ENCODE measurements around the gene RAI14. TPM values are rescaled to one million over a fixed set of nuclear protein-coding genes. Genes with fewer than 3 reads are reported as not detected.

The RAI14 gene
- total RNA-seq = 149 and 192 TPM in 2 replicates

DNA sequence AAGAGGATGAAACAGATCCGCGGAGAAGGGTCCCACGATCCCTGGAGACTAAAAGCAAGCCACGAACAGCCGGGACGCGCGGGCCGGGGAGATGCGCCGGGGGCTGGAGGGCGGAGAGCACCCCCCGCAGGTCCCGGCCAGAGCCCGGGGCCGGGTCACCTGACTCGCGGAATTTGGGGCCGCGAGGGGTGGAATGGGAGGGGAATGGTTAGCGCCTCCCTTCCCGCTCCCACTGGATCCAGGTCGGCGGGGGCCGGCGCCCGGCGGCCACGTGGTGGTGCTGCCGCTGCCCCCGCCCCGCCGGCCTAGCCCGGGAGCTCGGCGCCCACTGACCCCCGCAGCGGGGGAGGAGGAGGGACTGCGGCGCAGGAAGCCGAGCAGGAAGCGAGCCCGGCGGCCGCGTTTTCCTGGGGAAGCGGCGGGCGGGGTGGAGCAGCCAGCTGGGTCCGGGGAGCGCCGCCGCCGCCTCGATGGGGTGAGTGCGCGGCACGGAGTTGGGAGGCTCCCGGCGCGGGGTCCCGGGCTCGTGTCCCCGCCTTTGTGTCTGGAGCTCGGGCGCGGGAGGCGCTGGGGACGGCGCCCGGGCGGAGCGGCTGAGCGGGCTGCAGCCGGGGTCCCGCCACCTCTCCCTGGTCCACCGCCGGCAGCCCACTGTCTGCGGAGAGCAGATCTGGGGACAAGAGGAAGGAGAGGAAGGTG is at the start of gene RAI14:
Gene RAI14 (plus strand): TSS at position 328 of the 699 bp plus-strand sequence. CDS start 30,592 bp downstream, outside the sequence.
- peak; percentile 80 to 95 for DNase-seq (ENCODE audit: low read depth in 2 of 2)

DNA sequence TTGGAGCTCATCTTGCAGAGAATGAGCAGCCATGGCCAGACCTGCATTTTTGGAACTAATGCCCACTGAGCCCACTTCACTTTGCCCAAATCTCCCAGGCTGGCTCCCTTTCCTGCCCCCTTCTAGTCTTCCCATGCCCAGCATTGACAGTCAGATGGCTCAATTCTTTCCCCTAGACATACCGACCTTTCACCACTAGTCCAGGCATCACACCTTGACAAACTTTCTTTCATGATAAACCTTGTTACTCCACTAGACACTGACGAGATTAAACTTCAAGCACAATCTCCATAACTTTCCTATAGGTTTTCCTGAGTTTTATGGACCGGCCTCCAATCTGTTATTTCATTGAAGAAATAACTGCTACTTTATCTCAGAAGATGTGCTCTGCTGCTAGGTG is 47.8 kb upstream of the RAI14 start:
- no peak for DNase-seq (ENCODE audit: low read depth in 2 of 2)

DNA sequence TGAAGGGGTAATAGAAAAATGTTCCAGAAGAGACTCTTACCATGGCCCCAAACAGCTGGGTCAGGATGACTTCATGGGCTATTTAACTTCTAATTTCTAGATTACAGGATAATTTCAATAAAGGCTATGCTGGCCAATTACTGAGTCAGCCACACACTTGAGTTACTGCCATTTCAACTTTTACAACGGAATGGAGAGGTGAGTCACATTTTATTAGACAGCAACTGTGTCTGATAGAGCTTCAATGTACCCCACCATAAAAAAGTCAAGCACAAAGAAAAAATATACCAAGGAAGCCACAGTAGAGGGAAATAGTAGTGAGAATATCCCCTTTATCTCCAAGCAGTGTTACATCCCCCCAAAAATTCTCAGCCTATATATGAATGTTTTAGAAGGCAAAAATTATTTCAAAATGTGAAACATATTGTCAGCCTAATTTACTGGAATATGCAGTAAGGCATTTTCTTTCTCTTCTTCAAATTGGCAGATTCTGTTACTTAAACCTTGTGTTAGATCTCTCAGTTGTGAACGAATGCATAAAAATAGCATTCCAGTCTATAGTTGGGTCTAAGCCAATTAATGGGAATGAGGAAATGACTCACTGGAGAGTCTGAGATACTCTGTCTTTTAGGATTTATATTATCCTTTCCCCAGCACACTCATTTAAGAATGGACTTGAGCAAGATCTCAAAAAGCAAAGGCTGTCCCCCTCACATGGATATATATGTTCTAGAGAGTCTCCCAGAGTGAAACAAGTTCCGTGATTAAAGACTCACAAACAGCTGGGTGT is 47.1 kb upstream of the RAI14 start:
- DNase-seq (ENCODE audit: low read depth in 2 of 2) = peak; percentile 84 to 94

DNA sequence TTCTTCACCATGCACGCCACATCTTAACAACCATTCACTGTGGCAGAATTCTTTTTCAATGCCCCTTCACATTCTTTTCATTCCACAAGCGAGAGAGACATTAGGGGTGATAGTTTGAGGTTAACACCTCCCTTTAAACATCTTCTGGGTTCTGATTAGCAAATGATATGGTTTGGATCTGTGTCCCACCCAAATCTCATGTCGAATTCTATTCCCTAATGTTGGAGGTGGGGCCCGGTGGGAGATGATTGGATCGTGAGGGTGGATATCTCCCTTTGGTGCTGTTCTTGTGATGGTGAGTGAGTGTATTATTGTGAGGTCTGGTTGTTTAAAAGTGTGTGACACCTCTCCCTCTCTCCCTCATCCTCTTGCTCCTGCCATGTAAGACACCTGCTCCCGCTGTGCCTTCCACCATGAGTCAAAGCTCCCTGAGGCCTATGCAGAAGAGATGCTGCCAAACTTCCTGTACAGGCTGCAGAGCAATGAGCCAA is 46.1 kb upstream of the RAI14 start:
- peak in 1 of 2 donors; percentile 46 for DNase-seq (ENCODE audit: low read depth in 2 of 2)

DNA sequence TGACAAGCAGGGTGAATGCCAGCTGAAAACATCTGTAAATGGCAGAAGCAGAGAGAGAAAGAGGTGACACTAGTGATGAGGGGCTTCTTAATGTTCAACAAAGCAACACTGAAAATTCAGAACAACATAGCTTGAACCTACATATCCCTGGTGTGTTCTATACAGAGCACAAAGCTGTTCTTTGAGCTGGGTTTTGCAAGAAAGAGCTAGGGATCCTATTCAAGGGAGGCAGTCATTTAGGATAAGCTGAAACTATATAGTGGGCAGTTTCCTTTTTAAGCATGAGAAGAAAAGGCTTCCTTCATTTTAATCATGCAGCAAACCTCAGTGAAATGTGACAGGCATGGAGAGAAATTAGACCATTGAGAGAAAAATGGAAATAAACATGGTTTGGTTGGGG is 45.6 kb upstream of the RAI14 start:
- no peak for DNase-seq (ENCODE audit: low read depth in 2 of 2)

DNA sequence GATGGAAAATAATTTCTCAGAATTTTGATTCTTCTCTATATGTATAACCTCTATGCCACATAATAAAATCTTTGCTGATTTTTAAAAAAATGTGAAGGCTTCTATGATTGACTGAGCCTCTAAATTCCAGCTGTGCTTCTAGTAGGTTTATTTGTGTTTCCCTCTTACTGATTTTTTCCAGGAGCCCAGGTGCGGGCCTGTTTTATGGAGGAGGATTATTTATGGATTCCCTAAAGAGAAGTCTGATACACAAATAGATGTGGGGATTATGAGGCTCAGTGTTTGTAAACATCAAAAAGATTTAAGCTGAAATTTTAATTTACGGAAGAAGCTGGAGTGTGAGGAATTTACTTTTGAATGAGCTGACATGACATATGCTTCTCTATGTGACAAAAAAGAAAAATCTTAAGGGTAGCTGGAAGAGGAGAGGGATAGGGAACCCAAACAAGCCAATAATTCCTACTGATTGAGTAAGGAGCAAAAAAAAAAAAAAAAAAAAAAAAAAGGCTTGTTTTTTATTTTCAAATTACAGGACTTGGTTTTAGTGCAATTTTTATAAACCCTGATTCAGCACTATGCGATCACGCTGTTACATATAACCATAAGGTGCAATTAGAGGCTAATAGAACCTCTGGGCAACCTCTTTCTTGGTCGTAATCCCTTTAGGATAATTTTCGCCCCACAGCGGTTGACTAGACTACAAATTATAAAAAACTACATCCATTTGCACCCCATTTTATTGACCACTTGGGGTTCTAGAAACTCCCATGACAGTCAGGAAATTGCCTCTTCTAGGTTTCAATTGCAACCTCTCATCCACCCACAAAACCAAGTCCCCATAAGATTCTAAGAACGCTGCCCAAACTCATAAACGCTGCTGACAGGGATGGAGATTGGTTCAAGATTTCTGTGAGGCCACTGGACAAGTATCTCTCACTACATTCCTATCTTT is 44.4 kb upstream of the RAI14 start:
- no peak for DNase-seq (ENCODE audit: low read depth in 2 of 2)

DNA sequence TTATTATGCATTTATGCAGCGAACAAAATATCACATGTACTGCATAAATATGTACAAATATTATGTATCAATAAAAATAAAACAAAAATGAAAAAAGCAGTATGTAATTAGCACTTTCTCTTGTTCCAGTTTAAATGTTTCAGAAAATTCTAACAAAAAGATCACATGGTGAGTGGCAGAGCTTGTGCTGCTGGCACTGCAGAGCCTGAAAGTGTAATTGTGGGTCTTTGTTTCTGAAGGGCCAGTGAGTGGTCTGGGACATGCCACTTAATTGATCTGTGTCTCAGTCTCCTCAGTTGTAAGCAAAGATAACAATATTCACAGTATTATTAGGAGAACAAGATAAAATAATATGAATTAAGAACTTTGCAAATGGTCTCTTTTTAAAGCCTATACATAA is 39.5 kb upstream of the RAI14 start:
- no peak for DNase-seq (ENCODE audit: low read depth in 2 of 2)

DNA sequence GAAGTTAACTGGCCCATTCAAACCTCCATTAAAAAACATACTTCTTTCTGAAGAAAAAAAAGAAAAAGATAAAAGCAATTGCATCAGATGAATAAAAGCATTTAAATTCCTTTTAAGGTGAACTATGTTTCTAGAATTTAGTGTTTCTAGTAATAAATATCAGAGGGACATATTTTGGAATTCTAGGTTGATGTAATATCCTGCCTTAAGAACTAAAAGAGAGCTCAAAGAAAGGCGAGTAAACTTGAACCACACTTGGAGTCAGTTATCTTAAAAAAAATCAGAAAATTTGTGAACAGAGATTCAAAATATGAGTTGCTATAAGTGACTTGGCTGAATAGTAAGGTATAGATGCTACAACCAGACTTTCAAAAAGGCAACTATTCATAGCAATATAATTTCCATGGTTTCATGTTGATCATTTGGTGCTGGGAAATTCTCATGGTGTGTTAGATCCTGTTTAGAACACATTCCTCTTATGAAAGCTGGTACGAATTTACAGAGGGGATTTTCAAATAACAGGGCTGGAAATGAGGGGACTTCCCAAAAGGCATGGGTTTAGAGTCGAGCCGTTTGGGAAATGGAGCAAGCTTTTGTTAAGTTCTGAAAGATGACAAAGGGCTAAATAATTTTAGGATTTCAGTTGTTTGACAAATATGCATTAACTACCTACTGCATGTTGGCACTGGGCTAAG is 37.6 kb upstream of the RAI14 start:
- peak; percentile 66 to 81 for DNase-seq (ENCODE audit: low read depth in 2 of 2)

DNA sequence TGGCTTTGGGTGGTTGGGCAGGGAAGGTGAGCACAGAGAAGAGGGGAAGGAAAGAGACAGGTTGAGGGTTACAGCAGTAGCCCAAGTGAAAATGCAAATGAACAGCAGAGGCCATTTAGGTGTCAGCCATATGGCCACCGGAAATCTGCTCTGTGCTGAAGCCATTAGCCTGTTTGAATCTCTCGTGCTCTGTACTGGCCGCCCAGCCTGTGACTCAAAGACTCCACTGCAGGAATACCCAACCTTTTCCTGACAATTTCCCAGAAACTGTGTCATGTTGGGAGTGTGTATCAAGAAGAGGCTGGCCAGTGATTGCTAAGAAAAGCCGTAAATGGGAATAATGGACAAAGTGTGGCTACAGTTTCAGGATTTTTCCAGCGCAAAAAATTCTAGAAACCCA is 35.9 kb upstream of the RAI14 start:
- DNase-seq (ENCODE audit: low read depth in 2 of 2) = peak; percentile 86 to 87

DNA sequence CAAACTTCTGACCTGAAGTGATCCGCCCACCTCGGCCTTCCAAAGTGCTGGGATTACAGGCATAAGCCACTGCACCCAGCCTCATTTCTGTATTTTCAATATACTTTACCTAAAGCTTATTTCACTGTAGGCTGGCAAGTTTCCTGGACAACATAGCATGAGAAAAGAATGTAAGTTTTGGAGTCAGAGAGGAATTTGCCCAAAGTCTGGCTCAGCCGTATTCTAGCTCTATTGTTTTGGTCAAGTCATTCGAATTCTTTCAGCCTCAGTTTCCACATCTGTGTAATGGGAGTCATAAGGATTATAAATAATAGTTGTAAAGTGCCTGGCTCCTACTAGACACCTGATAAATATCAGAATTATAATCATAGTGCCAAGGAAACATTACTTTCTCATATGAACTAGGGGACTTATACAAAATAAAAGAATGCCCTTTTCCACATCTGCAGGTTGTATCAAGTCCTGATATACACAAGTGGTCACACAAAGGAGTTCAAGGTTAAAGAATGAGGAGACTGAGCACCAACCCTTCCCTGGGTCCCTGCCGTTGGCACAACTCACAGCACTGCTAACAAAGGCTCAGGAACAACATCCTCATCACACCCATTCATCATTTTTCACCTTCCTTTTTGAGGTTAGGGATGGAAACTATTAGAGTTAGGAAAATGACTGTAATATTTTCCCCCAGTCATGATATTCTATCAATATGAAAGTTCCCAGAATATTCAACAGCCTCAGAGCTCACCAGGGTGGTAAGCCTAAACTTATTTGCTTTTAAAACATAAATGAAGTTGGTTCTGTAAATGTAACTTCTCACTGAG is 34.6 kb upstream of the RAI14 start:
- DNase-seq (ENCODE audit: low read depth in 2 of 2) = peak; percentile 87 to 97

DNA sequence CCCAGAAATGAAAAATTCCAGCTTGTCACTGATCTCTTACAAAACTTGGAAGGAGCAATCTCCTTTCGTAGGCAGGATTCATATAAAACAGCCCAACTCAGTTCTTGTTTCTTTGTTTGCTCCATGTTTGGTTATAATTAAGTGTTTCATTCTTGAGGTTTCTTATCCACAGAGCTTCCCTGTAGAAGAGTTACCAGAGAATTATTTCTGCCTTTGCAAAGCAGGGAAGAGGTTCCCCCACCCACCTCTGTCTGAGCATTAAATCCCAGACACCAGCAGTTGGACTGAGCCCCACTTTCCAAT is 34.1 kb upstream of the RAI14 start:
- DNase-seq (ENCODE audit: low read depth in 2 of 2) = no peak

DNA sequence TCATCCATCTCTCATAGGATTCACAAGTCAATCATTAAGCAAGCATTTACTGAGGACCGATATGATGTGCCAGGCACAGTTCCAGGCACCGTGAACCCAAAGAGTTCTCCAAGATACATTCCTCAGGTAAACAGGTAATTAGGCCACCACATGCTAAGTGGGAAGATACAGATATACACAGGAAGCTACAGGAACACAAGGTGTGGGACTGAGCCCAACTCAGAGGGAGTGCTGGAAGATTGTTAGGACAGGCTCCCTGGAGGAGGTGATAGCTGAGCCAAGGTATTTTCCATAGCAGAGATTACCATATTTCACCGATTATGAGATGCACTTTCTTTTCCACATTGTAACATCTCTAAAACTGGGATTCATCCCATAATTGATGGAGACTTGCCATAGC is 31.4 kb upstream of the RAI14 start:
- DNase-seq (ENCODE audit: low read depth in 2 of 2) = no peak

DNA sequence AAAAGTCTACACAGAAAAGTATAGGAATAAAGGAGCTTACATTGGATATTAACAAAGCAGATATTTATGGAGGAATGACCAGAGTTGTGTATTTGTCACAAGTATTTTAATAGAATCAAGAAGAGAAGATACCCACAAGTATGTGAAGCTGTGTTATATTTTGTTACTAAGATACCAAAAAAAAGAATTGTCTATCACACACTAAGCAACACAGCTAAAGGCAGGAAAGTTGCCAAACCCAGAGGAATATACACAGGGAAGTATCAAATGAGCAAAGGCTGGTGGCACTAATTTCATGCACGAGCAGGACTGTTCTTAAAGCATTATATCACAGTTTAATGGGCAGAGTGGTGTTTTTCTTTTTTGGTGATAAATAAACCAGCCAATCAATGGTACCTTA is 30.9 kb upstream of the RAI14 start:
- DNase-seq (ENCODE audit: low read depth in 2 of 2) = no peak

DNA sequence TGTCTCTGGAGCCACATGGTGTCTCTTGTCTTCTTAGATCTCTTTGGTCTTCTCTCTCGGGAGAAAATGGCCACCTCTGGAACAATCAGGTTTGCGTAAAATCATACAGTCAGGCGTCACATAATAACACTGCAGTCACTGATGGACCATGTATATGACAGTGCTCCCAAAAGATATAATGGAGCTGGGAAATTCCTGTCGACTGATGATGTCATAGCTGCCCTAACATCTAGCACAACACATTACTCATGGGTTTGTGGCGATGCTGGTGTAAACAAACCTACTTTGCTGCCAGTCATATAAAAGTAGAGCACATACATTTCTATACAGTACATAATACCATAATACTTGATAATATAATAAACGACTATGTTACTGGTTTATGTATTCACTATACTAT is 30.1 kb upstream of the RAI14 start:
- DNase-seq (ENCODE audit: low read depth in 2 of 2) = peak; percentile 87 to 95

DNA sequence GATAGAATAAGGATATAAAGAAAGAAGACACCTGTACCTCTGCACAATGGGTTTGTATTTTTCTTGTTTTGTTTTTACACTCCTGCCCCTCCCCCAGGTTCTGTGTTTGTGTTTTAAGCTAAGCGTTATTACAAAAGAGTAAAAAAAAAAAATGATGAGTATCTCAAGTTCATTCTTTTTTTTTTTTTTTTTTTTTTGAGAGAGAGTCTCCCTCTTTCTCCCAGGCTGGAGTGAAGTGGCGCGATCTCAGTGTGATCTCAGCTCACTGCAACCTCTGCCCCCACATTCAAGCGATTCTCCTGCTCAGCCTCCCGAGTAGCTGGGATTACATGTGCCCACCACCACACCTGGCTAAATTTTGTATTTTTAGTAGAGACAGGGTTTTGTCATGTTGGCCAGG is 29.4 kb upstream of the RAI14 start:
- DNase-seq (ENCODE audit: low read depth in 2 of 2) = no peak

DNA sequence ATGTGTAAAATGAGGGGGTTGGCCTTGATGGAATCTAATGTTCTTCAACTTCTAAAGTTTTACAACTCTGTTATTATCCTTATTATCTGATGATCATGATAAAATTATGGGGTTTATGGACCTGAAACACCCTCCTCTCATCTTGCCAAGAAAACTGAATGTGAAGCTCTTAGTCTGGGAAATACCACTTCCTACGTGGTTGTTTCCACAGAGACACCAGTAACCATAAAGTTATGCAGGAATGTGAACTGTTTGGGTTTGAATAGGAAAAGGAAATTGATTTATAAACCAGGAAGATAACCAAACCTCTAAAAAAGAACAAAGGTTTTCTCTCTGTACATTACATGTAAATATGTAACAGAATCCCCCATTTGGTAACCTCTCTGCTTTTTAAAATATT is 28.3 kb upstream of the RAI14 start:
- peak; percentile 87 to 90 for DNase-seq (ENCODE audit: low read depth in 2 of 2)

DNA sequence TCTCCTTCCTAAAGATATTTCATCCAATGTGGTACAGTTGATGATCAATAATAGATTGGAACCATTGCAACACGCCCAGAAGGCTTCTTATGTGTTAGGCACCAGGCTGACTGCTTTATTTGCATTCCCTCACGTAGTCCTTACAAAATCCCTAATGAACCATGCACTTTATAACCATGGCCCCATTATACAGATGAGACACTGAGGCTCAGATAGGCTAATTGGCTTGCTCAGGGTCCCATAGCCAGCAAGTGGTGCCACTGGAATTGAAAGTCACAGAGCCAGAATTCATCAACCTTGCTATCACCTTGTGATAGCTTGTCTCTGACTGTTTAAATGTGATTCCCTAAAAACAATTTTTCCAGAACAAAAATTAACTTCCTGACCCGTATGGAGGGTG is 27.8 kb upstream of the RAI14 start:
- DNase-seq (ENCODE audit: low read depth in 2 of 2) = no peak

DNA sequence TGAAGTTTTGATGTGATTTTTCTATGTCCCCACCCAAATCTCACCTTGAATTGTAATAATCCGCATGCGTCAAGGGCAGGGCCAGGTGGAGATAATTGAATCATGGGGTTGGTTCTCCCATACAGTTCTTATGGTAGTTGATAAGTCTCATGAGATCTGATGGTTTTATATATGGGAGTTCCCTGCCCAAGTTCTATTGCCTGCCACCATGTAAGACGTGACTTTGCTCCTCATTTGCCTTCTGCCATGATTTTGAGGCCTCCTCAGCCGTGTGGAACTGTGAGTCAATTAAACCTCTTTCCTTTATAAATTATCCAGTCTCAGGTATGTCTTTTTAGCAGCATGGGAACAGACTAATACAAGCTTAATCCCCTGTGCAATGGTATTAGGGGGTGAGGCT is 25.5 kb upstream of the RAI14 start:
- DNase-seq (ENCODE audit: low read depth in 2 of 2) = no peak

DNA sequence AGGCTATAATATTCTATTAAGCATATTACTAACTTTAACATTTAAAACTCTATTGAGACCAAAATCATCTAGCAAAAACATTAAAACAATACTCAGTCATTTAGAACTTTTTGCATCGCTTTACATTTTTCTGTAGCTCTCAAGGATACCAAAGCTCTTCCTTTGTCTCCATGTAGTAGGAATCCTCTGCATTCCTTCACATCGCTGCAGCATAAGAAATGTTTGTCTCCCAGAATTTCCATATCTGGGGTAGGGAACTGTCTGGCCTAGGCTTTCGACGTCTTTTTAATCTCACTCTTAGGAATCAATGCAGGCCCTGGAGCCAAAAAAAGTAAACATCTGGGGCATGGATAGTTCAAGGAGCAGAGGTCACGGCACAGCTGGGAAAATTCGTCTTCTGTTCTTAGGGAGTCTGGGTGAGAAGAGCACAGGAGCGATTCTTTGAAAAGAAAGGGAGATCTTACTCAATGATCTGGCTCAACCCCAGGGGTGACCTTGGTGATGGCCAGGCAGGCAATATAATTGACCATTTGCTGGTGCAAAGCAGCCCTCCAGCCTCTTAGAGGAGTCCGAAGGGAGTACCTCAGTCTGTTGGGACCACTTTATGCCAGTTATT is 23.2 kb upstream of the RAI14 start:
- DNase-seq (ENCODE audit: low read depth in 2 of 2) = no peak

Measured in dermis microvascular lymphatic vessel endothelial cell (primary cell).